Mesenteric fat pad (tissue), 1 donor: ENCODE measurements around the gene SMAP2. TPM values are rescaled to one million over a fixed set of nuclear protein-coding genes. Genes with fewer than 3 reads are reported as not detected.

Source experiments
- DNase-seq: peaks from one replicate; pipeline ENCODE4 v3.0.0-alpha.2; 2020; ENCODE audit warnings: low spot score
- total RNA-seq: library from RNA; stranded (reverse); fragmentation: NEBNext Ultra II Directional; extraction: Animal tissue kit (Norgen Biotek cat#: 25700); gene quantifications from one replicate; pipeline ENCODE4 v1.2.1, GENCODE V29; 2021
- donor health status: DM: yes; HTN: yes; CAD: no.

SMAP2 gene
- total RNA-seq, 1 donor from 2014 or later, result 69.7 TPM

DNA sequence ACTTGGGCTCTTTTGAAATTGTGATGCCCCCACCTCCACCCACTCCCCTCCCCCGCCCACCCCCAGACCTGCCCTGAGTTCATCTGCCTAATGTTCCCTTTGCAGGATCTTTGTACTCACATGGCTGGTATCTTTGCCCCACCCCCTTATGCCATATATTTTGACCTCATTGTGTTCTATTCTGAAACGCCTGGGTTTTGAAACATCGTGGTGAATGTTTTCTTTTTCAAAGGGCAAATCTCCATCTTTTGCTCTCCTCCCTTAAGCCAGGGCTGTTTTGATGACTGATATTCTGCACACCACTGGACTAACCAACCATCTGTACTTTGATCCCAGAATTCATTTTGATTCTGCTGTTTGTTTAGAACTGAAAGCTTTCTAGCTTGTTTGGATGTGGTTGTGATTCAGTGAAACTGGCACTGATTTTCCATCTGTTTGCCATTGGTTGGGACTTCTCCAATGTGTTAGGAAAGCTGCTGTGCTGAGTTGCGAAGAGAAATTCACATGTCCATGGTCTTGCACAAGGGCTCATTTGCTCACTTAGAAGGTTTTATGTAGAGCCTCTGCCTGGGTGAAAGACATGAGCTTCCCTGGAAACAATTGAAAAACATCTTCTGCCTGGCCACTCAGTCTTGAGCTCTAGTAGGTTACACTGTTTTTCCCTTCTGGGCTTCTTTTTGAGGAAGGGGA is 16.5 kb downstream of the SMAP2 start:
- no peak for DNase-seq

DNA sequence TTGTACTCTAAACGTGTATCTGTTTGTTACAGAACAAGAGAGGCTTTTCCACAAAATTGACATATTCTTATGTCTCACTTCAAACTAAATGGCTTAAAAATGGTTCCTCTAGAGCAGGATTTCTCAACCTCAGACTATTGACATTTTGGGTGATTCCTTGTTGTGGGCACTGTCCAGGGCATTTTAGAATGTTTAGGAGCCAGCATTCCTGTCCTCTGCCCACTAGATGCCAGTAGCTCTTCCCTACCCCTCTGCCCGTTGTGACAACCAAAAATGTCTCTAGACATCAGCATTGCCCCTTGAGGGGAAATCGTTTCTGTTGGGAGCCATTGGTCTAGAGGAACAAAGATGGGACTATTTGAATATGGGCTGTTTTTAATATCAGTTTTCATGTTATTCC is 17.3 kb downstream of the SMAP2 start:
- DNase-seq, result no peak

DNA sequence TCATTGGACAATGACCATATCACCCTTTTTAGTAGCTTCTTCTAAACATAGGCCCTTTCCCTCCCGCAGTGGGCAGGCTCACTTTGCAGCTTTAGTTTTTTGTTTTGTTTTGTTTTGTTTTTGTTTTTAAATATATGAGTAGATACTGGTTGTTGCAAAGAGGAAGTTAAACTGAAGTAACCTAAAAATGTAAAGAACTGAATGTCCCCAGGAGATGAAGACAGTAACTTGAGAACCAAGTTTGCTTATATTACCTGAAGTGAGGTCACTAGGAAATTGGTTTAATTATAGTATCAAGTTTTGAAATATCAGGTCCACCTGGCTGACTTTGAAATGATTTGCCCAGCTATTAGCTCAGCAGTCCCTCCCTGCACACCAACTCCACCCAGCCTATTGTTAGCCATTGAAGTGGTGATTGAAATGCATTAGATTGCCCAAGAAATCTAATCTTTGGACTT is 18.2 kb downstream of the SMAP2 start:
- DNase-seq, result no peak

DNA sequence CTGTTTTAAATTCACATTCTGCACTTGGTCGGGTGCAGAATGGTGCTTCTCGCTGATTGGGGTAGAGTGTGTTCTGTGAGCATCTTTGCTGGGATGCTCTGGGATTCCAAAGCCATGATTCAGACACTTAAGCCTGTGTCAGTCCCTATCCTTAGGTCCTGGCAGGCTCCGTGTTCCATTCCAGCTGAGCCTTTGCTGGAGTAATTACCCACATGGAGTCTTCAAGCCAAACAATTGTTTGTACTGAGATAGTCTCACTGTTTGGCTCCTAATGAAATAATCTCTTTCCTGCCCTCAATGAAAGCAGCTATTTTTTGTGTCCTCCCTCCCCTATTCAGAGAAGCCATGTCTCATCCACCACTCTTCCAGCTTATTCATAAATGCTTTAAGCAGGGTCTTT is 18.7 kb downstream of the SMAP2 start:
- DNase-seq, result no peak

DNA sequence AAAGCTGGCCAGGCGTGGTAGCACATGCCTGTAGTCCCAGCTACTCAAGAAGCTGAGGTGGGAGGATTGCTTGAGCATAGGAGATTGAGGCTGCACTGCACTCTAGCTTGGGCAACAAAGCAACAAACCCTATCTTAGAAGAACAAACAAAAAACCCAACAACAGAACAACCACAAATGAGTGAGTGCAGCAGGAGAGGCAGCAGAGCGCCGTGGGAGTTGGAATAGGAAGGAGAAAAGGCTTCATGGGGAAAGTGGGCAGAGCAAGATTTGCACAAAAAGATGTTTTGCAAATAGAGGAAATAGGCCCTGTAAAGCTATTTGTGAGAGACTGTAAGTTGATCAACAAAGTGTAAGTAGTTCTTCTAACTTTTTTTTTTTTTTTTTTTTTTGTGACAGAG is 19.6 kb downstream of the SMAP2 start:
- DNase-seq, result no peak

DNA sequence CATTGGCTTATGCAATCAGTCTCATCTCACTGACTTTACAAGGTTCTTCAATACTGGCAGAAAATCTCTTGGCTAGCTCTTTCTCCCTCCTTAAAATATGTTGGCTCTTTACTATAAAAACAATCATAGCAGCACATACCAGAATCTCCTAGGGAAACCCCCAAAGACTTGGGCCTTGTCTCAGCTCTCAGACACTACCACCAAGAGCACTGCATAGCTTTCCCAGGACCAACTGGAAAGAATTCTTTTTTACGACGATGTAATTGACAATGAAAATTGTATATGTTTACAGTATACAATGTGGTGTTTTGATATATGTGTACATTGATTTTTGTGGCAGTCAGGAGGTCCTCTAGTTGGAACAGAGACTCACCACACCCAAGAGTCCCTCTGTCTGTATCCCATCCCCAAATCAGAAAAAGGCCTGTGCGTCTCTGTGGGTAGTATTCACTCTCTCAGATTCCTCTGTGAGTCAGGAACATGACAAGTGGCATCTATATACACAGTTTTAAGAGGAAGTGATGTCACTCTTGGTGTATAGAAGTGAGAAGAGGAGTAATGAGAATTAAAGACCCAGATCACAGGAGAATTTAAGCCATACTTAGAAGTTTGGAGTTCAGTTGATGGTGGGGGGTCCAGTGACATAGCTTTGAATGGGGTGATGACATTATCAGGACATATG is 21.1 kb downstream of the SMAP2 start:
- DNase-seq, result no peak

DNA sequence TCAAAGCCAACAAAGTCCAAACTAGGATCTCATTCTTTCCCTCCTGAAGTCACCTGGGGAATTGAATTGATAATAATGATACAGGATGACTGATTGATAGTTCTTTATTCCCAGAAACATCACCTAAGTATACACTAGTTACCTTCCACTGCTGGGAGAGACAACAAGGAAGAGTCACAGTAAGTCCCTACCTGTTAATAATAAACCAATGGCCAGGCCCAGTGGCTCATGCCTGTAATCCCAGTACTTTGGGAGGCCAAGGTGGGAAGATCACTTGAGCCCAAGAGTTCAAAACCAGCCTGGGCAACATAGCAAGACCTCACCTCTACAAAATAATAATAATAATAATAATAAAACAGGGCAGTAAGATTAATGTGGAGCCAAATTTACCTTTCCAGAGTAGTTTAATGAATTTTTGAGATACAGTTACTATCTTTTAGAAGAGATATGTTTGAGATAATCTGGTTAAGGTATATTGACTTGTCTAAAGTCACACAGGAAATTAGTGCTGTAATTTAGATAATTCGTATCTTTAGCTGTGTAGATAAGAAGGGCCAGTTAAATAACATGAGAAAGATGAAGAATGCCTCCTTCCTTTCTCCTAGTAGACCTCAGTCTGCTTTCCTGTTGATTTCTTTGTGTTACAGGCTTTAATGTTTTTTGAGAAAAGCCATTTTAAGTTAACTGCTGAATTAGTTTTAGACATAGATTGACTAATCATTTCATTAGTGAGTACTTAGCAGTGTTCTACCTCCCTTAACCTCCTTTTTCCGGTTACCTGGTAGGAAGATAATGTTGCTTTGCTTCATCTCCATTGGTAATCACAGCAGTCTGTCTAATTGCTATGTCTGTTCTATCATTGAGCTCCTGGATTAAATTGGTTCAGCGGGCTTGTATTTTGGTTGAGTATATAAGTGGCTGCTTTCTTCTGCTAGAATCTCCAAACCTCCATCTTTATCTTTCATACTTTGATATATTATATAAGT is 22.0 kb downstream of the SMAP2 start:
- no peak for DNase-seq

DNA sequence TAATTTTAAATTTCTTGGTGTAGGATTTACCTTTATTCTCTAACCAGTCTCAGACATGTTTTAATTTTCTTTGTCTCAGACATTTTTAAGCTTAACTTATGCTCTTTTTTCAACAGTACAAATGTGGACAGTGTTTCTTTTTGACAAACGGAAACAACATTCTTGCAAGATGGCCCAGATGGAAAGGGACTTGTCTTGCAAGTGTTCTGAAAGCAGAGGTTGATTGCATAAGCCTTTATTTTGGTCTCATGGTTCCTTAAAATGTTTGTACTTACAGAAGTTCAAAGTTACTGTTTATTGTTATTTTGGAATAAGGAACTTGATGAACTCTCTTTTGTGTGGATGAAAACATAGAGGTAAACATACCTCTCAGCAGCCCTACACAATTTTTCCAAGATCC is 22.9 kb downstream of the SMAP2 start:
- DNase-seq, result no peak

DNA sequence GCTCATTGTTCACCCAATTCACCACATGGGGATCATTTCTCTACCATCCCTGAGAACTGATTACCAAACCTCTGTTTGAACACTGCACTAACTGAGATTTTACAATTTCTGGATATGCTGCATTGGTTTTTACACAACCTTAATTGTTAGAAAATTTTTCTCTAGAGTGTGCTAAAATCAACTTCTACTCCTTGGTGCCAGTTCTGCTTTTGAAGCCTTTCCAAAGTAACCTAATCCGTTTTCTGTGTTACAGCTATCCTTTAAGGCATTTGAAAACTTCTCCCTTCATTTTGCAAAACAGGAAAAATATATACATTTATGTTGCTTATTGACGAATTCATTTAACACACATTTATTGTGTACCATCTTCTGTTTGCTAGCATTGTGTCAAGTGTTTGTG is 23.7 kb downstream of the SMAP2 start:
- no peak for DNase-seq

DNA sequence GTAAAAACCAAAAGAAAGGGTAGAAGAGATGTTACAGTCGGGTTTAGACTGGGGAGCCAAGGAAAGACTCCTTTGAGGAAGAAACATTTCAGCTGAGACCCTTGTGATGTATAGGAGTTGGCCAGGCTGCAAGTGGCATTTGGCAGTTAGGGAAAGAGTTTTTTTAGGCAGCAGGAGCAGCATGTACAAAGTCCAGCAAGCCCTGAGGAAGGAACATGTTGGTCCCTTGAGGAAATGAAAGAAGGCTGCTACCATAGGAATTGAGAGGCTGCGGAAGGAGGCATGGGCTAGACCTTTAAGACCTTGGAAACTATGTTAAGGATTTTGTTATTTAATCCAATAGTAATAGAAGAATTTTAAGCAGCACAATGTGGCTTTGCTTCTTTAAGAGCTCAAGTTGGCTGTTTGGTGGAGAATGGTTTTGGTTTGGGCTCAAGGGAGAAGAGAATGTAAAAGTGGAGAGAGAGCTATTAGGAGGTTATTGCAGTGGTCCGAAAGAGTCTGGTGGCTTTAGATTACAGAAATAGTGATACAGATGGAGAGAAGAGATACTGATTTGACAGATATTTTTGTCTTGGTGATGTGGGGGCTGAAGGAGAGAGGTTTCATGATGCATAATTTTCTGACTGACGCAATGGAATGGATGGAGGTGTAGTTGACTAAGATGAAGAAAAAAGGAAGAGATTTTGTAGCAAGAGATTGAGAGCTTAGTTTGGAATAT is 26.6 kb downstream of the SMAP2 start:
- DNase-seq, result no peak

DNA sequence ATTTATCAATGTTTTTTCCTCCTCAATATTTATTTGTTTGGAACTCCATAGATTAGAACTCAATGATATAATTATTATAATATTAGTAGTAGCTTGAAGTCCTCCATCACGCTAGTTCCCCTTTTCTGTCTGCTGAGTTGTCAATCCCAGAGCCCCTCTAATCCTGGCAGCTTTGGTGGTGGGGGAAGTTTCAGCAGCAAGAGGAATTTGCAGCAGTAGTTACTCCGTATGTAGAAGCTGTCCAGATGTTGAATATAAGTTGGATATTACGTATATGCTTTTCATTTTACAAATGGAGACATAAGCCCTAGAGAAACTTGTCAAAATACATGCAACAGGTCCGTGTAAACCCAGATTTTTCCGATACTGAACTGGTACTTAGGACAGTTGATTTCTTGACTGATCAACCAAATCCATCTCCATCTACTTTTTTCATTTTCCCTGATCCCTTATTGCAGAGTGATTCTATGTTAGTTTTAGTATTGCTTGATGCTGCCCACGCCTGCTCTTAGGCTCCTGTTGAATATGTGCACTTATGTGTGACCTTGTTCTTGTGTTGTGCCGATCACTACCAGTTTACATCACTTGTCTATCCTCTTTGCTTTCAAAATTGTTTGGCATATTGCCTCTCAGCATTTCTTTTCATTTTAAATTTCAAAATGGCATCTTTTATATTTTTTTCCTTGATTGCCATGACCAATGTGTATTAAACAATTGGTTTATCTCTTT is 28.1 kb downstream of the SMAP2 start:
- no peak for DNase-seq

DNA sequence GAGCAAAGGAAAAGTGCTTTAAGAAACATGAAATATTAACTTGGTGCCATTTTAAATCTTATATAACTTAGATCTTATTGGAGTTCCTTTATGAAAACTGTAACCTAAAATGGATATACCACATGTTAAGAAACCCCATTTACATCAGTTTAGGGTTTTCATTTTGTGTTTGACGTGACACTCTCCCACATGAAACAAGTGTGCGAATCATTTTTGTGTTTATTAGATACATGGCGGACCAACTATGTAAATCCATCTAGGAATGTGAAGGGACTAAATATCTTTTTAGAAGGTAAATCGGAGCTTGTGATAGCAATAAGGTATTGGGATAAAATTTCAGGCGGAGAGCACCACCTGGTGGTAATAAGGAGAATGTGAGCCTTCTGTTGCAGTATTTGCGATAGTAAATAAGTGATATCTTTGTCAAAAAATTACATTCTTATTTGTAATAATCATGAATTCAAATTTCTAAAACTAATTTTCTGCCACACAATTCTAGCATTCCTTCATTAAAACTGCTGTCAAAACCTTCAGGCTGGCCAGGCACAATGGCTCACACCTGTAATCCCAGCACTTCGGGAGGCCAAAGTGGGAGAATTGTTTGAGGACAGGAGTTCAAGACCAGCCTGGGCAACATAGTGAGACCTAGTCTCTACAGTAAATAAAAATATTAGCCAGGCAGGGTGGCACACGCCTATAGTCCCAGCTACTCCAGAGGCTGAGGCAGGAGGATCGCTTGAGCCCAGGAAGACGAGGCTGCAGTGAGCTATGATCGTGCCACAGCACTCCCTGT is 31.3 kb downstream of the SMAP2 start:
- DNase-seq, result no peak

DNA sequence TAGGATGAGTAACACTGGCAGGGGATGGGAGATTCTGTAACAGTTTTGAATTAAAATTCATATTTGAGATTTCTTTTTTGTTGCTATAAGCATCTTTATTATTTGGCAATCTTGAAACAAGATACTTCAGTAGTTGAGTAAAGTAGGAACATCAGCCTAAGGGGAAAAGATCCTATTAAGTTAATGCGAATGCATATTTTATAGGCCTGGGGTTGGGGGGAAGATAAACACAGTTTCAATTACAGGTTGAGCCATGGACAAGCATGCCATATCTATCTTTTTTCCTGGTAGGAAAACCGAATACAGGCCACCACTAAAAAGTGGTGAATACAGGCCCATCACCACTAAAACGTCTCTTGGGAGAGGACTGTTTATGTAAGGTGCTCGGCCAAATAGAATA is 32.3 kb downstream of the SMAP2 start:
- no peak for DNase-seq

DNA sequence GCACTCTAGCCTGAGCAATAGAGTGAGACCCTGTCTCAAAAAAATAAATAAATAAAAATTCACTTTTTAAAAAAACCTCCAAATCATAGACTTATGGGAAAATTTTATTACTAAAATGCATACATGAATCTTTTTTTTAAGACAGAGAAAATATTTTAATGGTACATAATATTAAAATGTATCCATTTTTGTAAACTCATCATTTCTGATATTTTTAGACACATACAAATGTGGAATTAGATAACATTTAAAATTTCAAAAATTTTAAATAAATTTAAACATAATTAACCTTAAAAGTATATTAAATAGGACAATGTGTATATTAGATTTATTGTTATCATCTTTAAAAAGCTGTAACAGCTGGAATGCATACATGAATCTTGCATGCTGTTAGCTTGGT is 33.9 kb downstream of the SMAP2 start:
- DNase-seq, result no peak

DNA sequence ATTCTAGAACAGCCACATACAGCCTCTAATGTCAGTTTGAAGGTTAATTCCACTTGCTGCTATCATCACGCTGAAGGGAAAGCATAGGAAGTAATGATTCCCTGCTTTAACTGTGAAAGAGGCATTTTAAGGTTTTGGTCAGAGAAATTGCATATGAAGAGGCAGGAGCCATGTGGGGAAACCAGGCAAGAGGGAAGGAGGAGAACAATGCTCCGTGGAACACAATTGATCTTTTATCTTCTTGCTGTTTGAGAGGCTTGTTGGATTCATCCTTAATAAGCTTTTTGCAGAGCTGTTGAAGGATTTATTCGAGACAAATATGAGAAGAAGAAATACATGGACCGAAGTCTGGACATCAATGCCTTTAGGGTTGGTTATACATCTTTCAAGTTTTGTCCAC is 35.9 kb downstream of the SMAP2 start:
- DNase-seq, result no peak

DNA sequence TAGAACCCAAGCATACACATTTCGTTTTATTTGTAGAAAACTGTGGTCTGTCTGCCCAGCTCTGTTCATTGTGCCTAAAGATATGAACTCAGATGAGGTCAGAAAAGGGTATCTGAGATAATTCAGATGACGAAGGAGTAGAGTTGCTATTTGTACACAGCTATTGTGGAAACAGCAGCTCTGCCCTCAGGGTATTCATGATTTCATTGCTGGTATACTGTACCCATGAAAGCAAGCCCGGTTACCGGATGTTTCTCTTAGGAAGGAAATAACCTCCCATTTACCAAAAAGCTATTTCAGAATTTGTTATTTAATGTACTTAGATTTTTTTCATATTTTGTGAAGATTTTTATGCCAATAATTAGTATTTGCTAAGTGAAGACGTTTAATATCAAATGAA is 37.8 kb downstream of the SMAP2 start:
- DNase-seq, result no peak

DNA sequence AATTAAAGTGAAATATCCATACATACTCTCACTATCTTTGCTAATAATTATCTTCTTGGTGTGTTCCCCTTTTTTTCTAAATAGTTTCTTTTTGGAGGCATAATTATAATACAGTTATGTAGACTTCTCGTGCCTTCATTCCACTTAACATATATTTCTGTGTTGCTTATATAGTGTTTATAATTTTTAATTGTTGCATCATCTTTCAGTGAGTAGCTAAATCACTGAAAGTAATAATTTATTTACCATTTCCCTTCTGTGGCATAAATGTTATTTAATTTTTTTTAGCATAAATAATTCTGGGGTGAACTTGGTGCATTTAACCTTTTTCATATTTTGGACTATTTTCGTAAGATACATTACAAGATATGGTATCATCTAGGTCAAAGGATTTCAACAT is 38.3 kb downstream of the SMAP2 start:
- no peak for DNase-seq

DNA sequence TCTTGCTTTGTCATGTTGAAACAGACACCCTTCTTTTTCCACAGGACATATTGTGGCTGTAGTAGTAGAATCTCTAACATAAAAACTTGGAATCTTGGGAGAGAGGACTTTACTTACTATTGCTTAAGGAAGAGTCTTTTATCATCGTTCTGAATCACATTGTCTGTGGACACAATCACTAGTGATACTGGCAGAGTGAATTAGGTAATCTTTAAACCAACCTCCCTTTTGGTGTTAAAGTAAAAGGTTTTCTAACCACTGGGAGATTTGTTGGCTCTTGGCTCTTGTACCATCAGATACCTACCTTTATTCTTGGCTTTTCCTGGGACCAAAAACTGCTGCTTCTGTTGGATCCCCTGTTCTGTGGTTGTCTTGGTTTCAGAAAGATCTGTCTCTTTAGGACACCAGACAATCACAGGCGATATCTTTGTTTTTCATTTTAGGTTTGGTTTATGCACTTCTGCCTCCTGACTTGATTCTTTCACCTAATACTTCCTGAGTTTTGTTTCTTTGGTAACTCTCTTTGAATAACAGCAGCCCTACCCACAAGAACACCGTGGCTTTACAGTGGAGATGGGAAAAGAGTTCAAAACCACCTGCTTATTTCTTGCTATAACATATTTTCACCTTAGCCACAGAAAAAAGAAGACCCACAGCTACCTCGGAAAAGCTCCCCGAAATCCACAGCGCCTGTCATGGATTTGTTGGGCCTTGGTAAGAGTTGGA is 40.2 kb downstream of the SMAP2 start:
- no peak for DNase-seq

DNA sequence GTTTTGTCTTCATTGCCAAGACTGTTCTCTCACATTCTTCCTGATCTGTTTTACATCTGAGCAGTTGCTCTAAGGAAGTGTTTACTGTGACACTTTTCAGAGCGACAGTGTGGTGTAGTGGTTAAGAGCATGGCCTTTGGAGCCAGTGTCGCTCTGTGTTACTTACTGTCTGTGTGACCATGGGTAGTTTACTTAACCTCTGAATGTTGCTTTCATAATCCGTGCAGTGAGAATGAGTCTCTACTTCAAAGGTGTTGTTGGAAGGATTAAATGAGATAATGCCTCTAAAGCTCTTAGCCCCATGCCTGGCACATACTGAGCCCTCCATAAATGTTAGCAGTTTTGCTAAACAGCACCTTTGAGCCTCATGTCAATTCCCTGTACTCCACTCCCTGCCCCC is 40.8 kb downstream of the SMAP2 start:
- no peak for DNase-seq
